ENCODE data around the gene SINHCAF.

The SINHCAF gene

DNA sequence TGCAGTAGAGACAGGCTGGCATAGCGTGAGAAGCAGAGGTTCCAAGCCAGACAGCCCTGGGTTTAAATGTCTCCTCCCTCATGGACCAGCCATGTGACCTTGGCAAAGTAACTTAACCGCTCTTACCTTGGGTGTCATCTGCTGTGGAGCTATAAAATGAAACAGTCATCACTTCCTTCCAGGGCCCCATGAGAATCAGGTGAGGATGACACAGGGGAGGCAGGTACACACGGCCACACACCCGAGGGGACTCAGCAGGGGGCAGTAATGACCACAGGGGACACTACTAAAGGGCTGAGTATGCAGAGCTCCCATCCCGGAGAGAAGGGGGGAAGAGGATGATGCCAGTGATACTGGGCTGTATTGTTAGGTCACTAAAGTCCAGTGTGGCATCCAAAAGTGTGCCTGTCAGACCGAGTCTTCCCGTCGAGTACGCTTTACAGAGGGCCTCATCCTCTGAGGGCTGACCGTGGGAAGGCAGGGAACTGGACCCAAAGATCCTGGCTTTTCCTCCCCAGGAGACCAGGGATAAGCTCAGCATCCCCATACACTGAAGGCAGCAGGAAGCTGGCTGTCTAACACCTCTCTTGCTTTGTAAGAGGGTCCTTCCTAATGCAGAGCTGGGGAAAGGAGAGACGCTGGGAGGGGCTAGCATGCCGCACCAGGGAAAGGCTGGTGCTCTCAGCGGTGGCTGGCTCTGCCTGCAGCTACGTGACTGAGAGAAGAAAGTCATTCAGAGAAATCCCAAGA lies 94.2 kb downstream of the SINHCAF start:
- no peak for DNase-seq

All from NCI-H1105 (cell line).